SK-N-SH treated with all-trans-retinoic acid at 6 μM for 48 hours (cell line): ENCODE data around the gene TYW5.

Experiments used
- BACH2 ChIP-seq: fragments of 250-450 bp; sonication (Bioruptor Pico); IDR thresholded peaks from 2 replicates; pipeline ENCODE4 v1.9.0; 2021; ENCODE audit warnings: mild to moderate bottlenecking, borderline replicate concordance
- ISL1 ChIP-seq: fragments of 250-450 bp; sonication (Bioruptor Pico); IDR thresholded peaks from 2 replicates; pipeline ENCODE4 v2.1.2; 2022; ENCODE audit warnings: mild to moderate bottlenecking, moderate library complexity
- RARB ChIP-seq: fragments of 250-450 bp; sonication (Bioruptor Pico); IDR thresholded peaks from 2 replicates; pipeline ENCODE4 v1.8.0; 2021; ENCODE audit warnings: mild to moderate bottlenecking, moderate library complexity
- TCF4 ChIP-seq: fragments of 250-450 bp; sonication (Bioruptor Pico); IDR thresholded peaks from 2 replicates; pipeline ENCODE4 v1.8.0; 2021; ENCODE audit warnings: mild to moderate bottlenecking, moderate library complexity, borderline replicate concordance
- TSHZ2 ChIP-seq: fragments of 250-450 bp; sonication (Bioruptor Pico); IDR thresholded peaks from 2 replicates; pipeline ENCODE4 v1.5.0; 2020; ENCODE audit warnings: mild to moderate bottlenecking, moderate library complexity
- ZC3H10 ChIP-seq: fragments of 250-450 bp; sonication (Bioruptor Pico); IDR thresholded peaks from 2 replicates; pipeline ENCODE4 v1.5.1; 2021; ENCODE audit warnings: mild to moderate bottlenecking, moderate library complexity
- ZFP3 ChIP-seq: fragments of 250-450 bp; sonication (Bioruptor Pico); IDR thresholded peaks from 2 replicates; pipeline ENCODE4 v1.5.0; 2020; ENCODE audit warnings: mild to moderate bottlenecking, moderate library complexity
- ZFP30 ChIP-seq: fragments of 450-650 bp; formaldehyde crosslinking; IDR thresholded peaks from 2 replicates; pipeline ENCODE4 v1.5.0; 2022; ENCODE audit warnings: mild to moderate bottlenecking, moderate library complexity
- ZNF565 ChIP-seq: fragments of 450-650 bp; formaldehyde crosslinking; conservative IDR thresholded peaks from 2 replicates; pipeline ENCODE4 v1.5.0; 2020; ENCODE audit warnings: low read depth, mild to moderate bottlenecking, moderate library complexity
- TF ChIP-seq, protein P1 (sequence below): fragments of 250-450 bp; sonication (Bioruptor Pico); IDR thresholded peaks from 2 replicates; pipeline ENCODE4 v1.5.1; 2021; ENCODE audit warnings: mild to moderate bottlenecking, moderate library complexity

GRCh38 chr2:199911052-199911876, 44.0 kb downstream of the TYW5 start, which contains the start of gene C2orf69:
- TF ChIP-seq ZFP30 (CRISPR knock-in tag), result no peak
- TF ChIP-seq TSHZ2 (CRISPR knock-in tag), result no peak
- no peak for TF ChIP-seq TCF4 (CRISPR knock-in tag)
- TF ChIP-seq ZC3H10 (CRISPR knock-in tag), result no peak
- peak; percentile 64; the same call in 1 of the 2 replicates for TF ChIP-seq ZFP3
- no peak for TF ChIP-seq RARB
- TF ChIP-seq, protein P1, sequence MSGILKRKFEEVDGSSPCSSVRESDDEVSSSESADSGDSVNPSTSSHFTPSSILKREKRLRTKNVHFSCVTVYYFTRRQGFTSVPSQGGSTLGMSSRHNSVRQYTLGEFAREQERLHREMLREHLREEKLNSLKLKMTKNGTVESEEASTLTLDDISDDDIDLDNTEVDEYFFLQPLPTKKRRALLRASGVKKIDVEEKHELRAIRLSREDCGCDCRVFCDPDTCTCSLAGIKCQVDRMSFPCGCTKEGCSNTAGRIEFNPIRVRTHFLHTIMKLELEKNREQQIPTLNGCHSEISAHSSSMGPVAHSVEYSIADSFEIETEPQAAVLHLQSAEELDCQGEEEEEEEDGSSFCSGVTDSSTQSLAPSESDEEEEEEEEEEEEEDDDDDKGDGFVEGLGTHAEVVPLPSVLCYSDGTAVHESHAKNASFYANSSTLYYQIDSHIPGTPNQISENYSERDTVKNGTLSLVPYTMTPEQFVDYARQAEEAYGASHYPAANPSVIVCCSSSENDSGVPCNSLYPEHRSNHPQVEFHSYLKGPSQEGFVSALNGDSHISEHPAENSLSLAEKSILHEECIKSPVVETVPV (CRISPR knock-in tag), result no peak
- no peak for TF ChIP-seq ISL1 (CRISPR knock-in tag)
- TF ChIP-seq ZNF565 (CRISPR knock-in tag), result no peak
- no peak for TF ChIP-seq BACH2 (CRISPR knock-in tag)
